ENCODE data around the gene HYPK. TPM values are rescaled to one million over a fixed set of nuclear protein-coding genes. Genes with fewer than 3 reads are reported as not detected.

The HYPK gene
- total RNA-seq, 1 donor from 2014 or later = 10.3 TPM

GRCh38 chr15:43845421-43845820 is 45.0 kb downstream of the HYPK start:
- DNase-seq (ENCODE audit: low read depth, low spot score) = no peak

DNA sequence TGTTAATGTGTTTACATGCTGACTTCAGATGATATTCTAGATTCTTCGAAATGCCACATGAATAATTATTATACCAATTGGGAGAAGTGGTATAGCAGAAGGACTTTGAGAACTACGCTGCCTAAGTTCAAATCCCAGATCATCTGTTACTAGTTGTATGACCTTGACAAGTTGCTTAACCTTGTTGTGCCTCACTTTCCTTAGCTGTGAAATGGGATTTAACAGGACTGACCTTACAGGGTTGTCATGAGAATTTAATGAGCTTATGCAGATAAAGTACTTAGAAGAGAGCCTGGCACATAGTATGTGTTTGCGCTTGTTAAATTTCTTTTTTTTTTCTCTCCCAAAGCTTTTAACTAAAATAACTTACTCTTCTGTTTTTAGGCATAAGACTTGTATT is 50.9 kb downstream of the HYPK start:
- no peak for DNase-seq (ENCODE audit: low read depth, low spot score)

DNA sequence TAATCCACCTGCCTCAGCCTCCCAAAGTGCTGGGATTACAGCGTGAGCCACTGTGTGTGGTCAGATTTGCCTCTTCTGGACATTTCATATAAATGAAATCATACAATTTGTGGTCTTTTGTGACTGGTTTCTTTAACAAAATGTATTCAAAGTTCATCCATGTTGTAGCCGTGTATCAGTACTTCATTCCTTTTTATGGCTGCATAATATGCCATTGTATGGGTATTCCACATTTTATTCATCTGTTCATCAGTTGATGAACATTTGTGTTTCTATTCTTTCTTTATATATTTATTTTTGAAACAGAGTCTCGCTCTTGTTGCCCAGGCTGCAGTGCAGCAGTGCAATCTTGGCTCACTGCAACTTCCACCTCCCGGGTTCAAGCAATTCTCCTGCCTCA is 52.2 kb downstream of the HYPK start:
- no peak for DNase-seq (ENCODE audit: low read depth, low spot score)

Other genes with a start within 250 kb of the HYPK start
- gene PPIP5K1, start 210.4 kb upstream of the HYPK start, total RNA-seq = 13.8 and 35.5 TPM in 2 replicates
- not detected in 2 replicates for gene CKMT1B, start 206.6 kb upstream of the HYPK start, total RNA-seq
- under 0.01 TPM in 2 replicates for gene STRC, start 181.8 kb upstream of the HYPK start, total RNA-seq
- 0.33 and 1.0 TPM in 2 replicates for gene CATSPER2, start 151.8 kb upstream of the HYPK start, total RNA-seq
- gene CKMT1A, start 106.7 kb upstream of the HYPK start, total RNA-seq = not detected in 2 replicates
- 166 and 578 TPM in 2 replicates for gene PDIA3, start 54.2 kb upstream of the HYPK start, total RNA-seq
- 2.0 and 2.8 TPM in 2 replicates for gene ELL3, start 23.6 kb upstream of the HYPK start, total RNA-seq
- gene SERF2, start 8.3 kb upstream of the HYPK start, total RNA-seq = 243 and 369 TPM in 2 replicates
- gene SERINC4, start 379 bp upstream of the HYPK start, total RNA-seq = not detected in 2 replicates
- gene MFAP1, start 24.1 kb downstream of the HYPK start, total RNA-seq = 24.2 and 38.4 TPM in 2 replicates
- 18.1 and 22.8 TPM in 2 replicates for gene WDR76, start 26.4 kb downstream of the HYPK start, total RNA-seq